GM11168 (cell line): Measurements from ENCODE around the gene QSOX2.

Source experiments
- in situ Hi-C: fragments of 300-500 bp; cut with MboI; formaldehyde crosslinking; loops from one replicate; pipeline ENCODE4 v1.12.0; 2022; ENCODE audit warnings: low sequenced_read_pairs; ENCODE audit not compliant: unreplicated experiment

Gene QSOX2

GRCh38 chr9:136179761-136180160 is 65.9 kb downstream of the QSOX2 start:
- in situ Hi-C loops: loop anchor here (10.0 kb wide), 1 partner anchor 105 kb away; no protein-coding TSS in a partner anchor

DNA sequence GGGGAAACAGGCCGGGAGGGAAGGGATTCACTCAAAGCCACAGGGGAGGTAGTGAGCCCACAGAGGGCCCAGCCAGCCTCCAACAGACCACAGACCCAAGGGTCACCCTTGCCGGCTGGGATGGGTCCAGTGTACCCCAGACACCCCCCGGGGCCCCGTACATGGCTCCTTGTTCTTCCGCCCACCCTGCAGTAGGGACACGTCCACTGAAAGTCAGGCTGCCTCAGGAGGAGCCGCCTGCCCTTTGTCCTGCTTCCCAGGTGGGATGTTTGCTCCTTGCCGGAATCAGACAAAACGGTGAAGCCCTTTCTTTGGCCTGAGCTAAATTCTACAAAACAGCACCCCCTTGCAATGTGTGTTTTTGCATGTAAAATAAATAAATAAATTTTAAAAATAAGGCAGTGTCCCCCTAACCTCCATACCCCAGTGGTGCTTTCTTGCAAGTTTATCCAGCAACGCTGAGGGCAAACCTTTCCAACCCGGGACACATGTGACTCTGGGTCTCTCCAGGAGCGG is 66.5 kb downstream of the QSOX2 start:
- in situ Hi-C loops: loop anchor here (10.0 kb wide), 1 partner anchor 106 kb away; no protein-coding TSS in a partner anchor

DNA sequence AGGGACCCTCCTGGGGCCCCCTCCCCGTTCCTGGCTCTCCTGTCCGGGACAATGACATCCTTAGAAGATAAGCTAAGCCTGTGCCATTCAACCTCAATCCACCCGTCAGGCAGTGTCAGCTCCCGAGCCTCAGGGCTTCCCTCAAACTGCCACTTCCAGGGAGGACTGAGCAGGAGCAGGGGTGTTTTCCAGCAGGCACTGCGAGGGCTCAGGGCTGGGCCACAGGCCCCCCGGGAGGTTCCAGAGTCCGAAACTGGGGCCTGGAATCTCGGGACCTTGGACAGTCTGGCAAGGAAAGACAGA is 66.9 kb downstream of the QSOX2 start:
- in situ Hi-C loops: loop anchor here (10.0 kb wide), 1 partner anchor 106 kb away; no protein-coding TSS in a partner anchor

- in situ Hi-C loops: loop anchor here (10.0 kb wide), 1 partner anchor 107 kb away; no protein-coding TSS in a partner anchor
These were observed 67.4 kb downstream of the QSOX2 start for GRCh38 chr9:136178061-136178772.

- in situ Hi-C loops: loop anchor here (10.0 kb wide), 1 partner anchor 108 kb away; no protein-coding TSS in a partner anchor
These were observed 68.4 kb downstream of the QSOX2 start for GRCh38 chr9:136177224-136177623.

DNA sequence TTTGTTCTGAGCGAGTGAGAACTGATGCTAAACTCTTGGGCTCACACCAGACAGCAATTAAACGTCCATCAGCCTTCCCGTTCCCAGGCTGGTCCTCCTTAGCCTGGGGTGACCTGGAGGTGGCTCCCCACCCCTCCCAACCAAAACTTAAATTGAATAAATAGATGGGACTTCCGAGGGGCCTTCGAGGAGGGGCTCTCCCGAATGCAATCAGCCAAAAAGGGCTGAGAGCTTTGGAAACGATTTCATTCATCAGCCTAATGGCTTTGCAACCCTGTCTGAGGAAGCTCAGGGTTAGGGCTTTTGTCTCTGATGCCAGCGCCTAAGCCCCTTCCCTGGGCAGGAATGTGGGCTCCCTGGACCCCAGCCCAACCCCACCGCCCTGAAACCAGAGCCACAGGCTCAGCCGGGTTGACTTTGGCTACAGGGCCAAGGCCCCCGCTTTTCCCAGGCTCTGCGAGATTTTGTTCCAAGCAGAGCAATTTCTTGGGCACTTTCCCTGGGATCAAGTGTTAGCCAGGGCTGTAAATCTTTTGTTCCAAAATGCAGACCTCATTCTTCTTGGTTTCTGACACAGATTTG is 69.9 kb downstream of the QSOX2 start:
- in situ Hi-C loops: loop anchor here (10.0 kb wide), 1 partner anchor 109 kb away; no protein-coding TSS in a partner anchor

DNA sequence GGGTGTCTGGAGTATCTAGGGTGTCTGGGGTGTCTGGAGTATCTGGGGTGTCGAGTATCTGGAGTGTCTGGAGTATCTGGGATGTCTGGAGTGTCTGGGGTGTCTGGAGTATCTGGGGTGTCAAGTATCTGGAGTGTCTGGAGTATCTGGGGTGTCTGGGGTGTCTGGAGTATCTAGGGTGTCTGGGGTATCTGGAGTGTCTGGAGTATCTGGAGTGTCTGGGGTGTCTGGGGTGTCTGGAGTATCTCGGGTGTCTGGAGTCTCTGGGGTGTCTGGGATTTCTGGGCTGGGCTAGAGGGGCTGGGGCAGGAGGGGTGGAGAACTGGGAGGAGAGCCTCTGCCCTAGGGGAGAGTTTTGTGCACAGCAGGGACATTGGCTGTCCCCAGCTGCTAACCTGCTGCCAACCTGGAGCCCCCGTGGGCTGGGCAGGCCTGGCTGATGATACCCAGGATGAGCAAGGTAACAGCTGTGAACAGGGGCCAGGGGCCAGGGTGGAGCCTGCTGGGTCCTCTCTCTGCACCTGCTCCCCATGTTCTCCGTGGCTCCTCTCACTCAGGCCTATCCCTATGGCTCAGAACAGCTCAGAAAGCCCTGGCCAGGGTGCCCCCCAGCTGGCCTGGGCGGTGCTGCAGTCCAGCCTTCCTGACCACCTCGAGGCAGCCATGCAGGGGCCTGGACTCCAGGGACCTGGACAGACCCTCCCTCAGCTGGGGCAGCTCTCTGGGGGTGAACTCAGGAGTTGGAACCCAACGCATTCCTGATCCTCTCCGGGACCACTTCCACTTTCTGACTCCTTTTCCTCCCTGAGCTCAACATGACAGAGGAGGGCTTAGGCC is 70.6 kb downstream of the QSOX2 start:
- in situ Hi-C loops: loop anchor here (10.0 kb wide), 1 partner anchor 110 kb away; no protein-coding TSS in a partner anchor

DNA sequence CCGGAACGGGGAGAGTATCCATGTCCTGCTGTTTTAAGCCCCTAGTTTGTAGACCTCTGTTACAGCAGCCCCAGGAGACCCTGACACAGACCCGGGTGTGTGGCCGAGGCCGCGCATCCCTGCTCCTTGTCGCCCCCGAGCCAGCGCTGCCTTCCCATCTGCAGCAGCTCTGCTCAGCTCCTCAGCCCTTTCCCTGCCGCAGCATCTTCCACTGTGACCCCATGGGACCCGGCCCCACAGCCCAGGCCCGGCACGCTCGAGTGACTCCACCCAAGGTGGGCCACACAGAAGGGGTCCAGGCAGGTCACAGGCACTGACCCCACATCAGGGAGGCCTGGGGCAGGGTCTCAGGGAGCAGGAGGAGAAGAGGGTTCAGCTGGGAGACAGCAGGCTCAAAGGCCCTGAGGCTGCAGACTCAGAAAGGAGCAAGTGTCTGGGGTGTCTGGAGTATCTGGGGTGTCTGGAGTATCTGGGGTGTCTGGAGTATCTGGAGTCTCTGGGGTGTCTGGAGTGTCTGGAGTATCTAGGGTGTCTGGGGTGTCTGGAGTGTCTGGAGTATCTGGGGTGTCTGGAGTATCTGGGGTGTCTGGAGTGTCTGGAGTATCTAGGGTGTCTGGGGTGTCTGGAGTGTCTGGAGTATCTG is 71.8 kb downstream of the QSOX2 start:
- in situ Hi-C loops: loop anchor here (10.0 kb wide), 1 partner anchor 111 kb away; no protein-coding TSS in a partner anchor

GRCh38 chr9:136172412-136173079 is 73.1 kb downstream of the QSOX2 start:
- in situ Hi-C loops: loop anchor here (10.0 kb wide), 1 partner anchor 112 kb away; no protein-coding TSS in a partner anchor

GRCh38 chr9:136171801-136172411 is 73.7 kb downstream of the QSOX2 start:
- in situ Hi-C loops: loop anchor here (10.0 kb wide), 1 partner anchor 113 kb away; no protein-coding TSS in a partner anchor

DNA sequence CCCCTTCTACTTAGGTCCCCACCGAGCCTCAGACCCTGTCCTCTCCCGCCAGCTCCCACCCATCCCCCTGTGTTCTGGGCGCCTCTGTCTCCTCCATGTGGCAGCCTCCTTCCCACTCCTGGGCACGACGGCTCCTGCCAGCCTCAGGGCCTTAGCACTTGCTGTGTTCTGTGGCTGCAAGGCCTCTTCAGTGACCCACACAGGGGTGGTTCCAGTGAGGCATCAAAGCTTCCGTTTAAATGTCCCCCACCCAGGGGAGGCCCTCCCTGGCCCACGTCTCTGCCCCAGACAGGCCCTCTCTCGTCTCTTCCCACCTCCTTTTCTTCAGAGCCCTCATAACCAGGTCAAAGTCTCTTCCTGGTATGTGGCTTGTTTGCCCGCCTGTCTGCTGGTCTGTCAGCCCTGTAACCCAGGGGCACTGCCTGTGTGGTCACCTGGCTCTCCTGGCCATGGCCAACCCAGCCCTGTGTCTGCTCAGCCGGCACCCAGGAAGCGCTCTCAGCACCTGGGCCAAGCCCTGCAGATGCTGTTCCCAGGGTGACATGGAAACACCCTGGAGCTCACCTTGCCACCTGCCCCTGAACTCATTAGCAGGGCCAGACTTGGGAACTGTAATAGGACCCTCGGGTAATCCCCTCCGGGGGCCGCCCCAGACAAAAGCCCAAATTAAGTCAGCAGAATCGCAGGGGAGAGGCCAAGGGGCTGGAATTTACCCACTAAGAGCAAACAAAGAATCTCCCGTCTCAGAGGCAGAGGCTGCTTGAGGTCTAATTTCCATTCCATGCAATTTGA is 74.4 kb downstream of the QSOX2 start:
- in situ Hi-C loops: loop anchor here (10.0 kb wide), 1 partner anchor 114 kb away; no protein-coding TSS in a partner anchor

DNA sequence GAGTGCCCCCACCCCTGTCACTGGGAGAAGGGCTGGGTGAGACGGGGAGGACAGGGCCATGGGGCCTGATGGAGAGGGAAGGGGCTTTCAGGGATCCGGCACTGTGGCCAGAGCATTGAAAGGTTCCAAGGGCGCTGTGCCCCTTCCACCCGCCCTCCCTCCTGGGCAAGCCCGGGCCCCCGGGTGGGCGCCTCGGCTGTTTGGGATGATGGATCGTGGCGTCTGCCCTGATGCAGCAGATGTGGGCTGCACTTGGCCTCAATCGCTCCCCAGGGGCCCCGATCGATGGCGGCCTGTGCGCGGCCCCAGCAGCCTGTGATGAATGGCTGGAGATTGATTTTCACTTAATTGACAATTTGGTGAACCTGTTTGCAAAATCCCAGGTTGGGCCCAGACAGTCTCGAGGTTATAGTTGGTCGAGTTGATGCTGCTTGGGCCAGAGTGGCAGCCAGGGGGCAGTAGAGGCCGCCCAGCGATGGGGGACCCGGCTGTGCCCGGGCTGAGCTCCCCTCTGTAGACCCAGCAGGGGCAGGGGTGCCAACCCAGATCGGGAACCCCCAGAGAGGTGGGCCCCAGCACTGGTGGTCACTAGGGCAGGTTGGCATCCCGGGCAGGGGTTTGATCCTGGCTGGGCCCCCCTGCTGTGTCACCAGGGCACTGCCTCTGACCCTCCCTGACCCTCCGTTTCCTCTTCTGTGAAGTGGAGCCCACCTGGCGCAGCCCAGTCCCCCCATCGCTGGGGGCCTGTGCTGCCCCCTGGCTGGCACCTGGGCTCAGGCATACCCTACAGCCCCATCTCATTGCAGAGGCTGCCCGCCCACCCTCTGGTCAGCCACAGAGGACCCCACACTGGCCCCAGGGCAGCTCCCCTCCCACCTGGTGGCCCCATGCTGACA is 75.4 kb downstream of the QSOX2 start:
- in situ Hi-C loops: loop anchor here (10.0 kb wide), 1 partner anchor 115 kb away; no protein-coding TSS in a partner anchor

GRCh38 chr9:136169495-136169894 is 76.1 kb downstream of the QSOX2 start:
- in situ Hi-C loops: no loop called here

- in situ Hi-C loops: no loop called here
These were observed 82.3 kb downstream of the QSOX2 start for GRCh38 chr9:136163248-136163850.

- in situ Hi-C loops: no loop called here
These were observed 84.5 kb downstream of the QSOX2 start for GRCh38 chr9:136160995-136161610.

- in situ Hi-C loops: no loop called here
These were observed 85.2 kb downstream of the QSOX2 start for GRCh38 chr9:136160381-136160841.
